ENCODE results near the gene CKAP4.

The CKAP4 gene

DNA sequence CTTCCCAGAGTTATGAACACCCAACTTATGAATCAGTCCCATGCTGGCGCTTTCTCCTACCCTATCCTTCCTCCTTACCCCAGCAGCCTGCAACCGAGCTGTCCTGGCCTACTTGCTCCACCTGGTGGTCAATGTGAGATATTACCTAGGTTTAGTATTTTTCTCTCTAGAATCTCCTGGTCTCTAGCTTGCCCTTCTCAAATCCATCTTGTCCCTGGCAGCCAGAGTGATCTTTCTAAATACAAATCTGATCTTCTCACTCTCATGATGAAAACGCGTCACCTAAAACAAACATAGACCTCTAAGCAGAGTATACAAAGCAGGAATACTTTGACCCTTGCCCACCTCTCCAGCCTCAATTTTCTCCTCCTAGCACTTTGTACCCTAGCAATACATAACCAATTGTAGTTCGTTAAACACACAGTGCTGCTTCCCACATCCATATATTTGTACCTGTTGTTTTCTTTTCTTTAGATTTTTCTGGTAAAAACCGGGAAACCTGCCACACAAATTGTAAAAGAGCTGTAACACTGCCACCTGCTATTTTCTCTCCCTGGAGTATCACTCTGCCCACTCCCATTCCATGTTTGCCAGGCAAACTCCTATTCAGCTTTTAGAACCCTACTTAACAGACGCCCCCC, 34.8 kb upstream of the CKAP4 start:
- peaks cover 7% of the 10 kb centered on the region for H3K4me1 ChIP-seq (ENCODE audit: control insufficient read depth, low read length)
- H3K9me3 ChIP-seq (ENCODE audit: control insufficient read depth, insufficient read depth, low read length): 0 out of 2 replicates have a peak, but pooled peaks cover 3% of the 10 kb centered on the region
- H3K4me3 ChIP-seq (ENCODE audit: low read length): no peak overlapping the region
- no peak overlapping the region for H3K27ac ChIP-seq (ENCODE audit: low read depth, low read length)
- H3K27me3 ChIP-seq (ENCODE audit: control insufficient read depth, low read length): peaks cover 13% of the 10 kb centered on the region
- no peaks in the 10 kb centered on the region for H3K36me3 ChIP-seq (ENCODE audit: control insufficient read depth, low read length)
- no peak for TF ChIP-seq EZH2phosphoT487 (IDR thresholded peaks at IDR 0.05; ENCODE audit: borderline replicate concordance, low read length)
- peak; percentile 77 for TF ChIP-seq CTCF (IDR thresholded peaks at IDR 0.05; ENCODE audit: low read depth, low read length, poor library complexity, severe bottlenecking)
- H3F3A ChIP-seq (ENCODE audit: control insufficient read depth, insufficient read depth): no peaks in the 10 kb centered on the region
- no peaks in the 10 kb centered on the region for H4K20me1 ChIP-seq (ENCODE audit: control insufficient read depth, insufficient read depth, low read depth, low read length)
- H3K4me2 ChIP-seq (ENCODE audit: low read length): no peak overlapping the region
- H3K9me2 ChIP-seq (replicated peaks; ENCODE audit: control insufficient read depth, low read length): no peaks in the 10 kb centered on the region
- H3K79me2 ChIP-seq (ENCODE audit: control insufficient read depth, low read length): no peaks in the 10 kb centered on the region

DNA sequence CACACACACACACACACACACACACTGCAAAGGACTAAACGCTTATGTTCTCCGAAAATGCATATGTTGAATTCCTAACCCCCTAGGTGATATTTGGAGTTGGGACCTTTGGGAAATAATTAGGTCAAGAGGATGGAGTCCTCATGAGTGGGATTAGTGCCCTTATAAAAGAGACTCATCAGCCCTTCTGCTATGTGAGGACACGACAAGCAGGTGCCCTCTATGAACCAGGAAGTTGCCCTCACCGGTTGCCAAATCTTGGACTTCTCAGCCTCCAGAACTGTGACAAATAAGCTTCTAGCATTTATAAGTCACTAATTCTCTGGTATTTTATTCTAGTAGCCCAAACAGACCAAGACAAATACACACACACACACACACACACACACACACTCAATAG, 34.0 kb upstream of the CKAP4 start:
- H3K79me2 ChIP-seq (ENCODE audit: control insufficient read depth, low read length): no peaks in the 10 kb centered on the region
- peaks cover 13% of the 10 kb centered on the region for H3K27me3 ChIP-seq (ENCODE audit: control insufficient read depth, low read length)
- H3K4me1 ChIP-seq (ENCODE audit: control insufficient read depth, low read length): peaks cover 7% of the 10 kb centered on the region
- no peak overlapping the region for H3K27ac ChIP-seq (ENCODE audit: low read depth, low read length)
- H3K9me2 ChIP-seq (replicated peaks; ENCODE audit: control insufficient read depth, low read length): no peaks in the 10 kb centered on the region
- H3K4me2 ChIP-seq (ENCODE audit: low read length): no peak overlapping the region
- H3K9me3 ChIP-seq (ENCODE audit: control insufficient read depth, insufficient read depth, low read length): 0 out of 2 replicates have a peak, but pooled peaks cover 3% of the 10 kb centered on the region
- H3K4me3 ChIP-seq (ENCODE audit: low read length): no peak overlapping the region
- no peaks in the 10 kb centered on the region for H4K20me1 ChIP-seq (ENCODE audit: control insufficient read depth, insufficient read depth, low read depth, low read length)
- no peaks in the 10 kb centered on the region for H3F3A ChIP-seq (ENCODE audit: control insufficient read depth, insufficient read depth)
- H3K36me3 ChIP-seq (ENCODE audit: control insufficient read depth, low read length): no peaks in the 10 kb centered on the region
- no peak for TF ChIP-seq CTCF (IDR thresholded peaks at IDR 0.05; ENCODE audit: low read depth, low read length, poor library complexity, severe bottlenecking)
- TF ChIP-seq EZH2phosphoT487 (IDR thresholded peaks at IDR 0.05; ENCODE audit: borderline replicate concordance, low read length): no peak

GRCh38 chr12:106281056-106281782, 33.4 kb upstream of the CKAP4 start:
- no peaks in the 10 kb centered on the region for H3K36me3 ChIP-seq (ENCODE audit: control insufficient read depth, low read length)
- H3K27ac ChIP-seq (ENCODE audit: low read depth, low read length): no peak overlapping the region
- peaks cover 13% of the 10 kb centered on the region for H3K27me3 ChIP-seq (ENCODE audit: control insufficient read depth, low read length)
- H3K9me2 ChIP-seq (replicated peaks; ENCODE audit: control insufficient read depth, low read length): no peaks in the 10 kb centered on the region
- TF ChIP-seq EZH2phosphoT487 (IDR thresholded peaks at IDR 0.05; ENCODE audit: borderline replicate concordance, low read length) (no peak), CTCF (IDR thresholded peaks at IDR 0.05; ENCODE audit: low read depth, low read length, poor library complexity, severe bottlenecking) (no peak)
- H3K79me2 ChIP-seq (ENCODE audit: control insufficient read depth, low read length): no peaks in the 10 kb centered on the region
- no peaks in the 10 kb centered on the region for H4K20me1 ChIP-seq (ENCODE audit: control insufficient read depth, insufficient read depth, low read depth, low read length)
- H3K4me2 ChIP-seq (ENCODE audit: low read length): no peak overlapping the region
- H3K9me3 ChIP-seq (ENCODE audit: control insufficient read depth, insufficient read depth, low read length): 0 out of 2 replicates have a peak, but pooled peaks cover 3% of the 10 kb centered on the region
- no peak overlapping the region for H3K4me3 ChIP-seq (ENCODE audit: low read length)
- H3F3A ChIP-seq (ENCODE audit: control insufficient read depth, insufficient read depth): no peaks in the 10 kb centered on the region
- peaks cover 6% of the 10 kb centered on the region for H3K4me1 ChIP-seq (ENCODE audit: control insufficient read depth, low read length)

Measured in DOHH2 (cell line).